ENCODE data around the gene MYO1E.

The MYO1E gene

GRCh38 chr15:59306520-59307164 is 66.0 kb downstream of the MYO1E start:
- H3K4me3 ChIP-seq (ENCODE audit: low read depth in 1 of 2, low read length in 2 of 2) = no peak overlapping the region
- no peak overlapping the region for H3K27ac ChIP-seq (ENCODE audit: low read depth, low read length)
- no peaks in the 10 kb centered on the region for H3K36me3 ChIP-seq (ENCODE audit: control insufficient read depth in 1 of 2, insufficient read depth in 2 of 2, low read length in 2 of 2)
- peaks cover 14 to 26% of the 10 kb centered on the region in 2 donors for H3K4me1 ChIP-seq (ENCODE audit: control insufficient read depth in 1 of 2, insufficient read depth in 2 of 2, low read length in 2 of 2)
- no peaks in the 10 kb centered on the region for H3K27me3 ChIP-seq (ENCODE audit: control insufficient read depth in 1 of 2, insufficient read depth in 2 of 2, low read length in 2 of 2)
- no peaks in the 10 kb centered on the region for H3K9me3 ChIP-seq (ENCODE audit: control insufficient read depth in 1 of 2, low read length in 2 of 2)
- H3K9ac ChIP-seq (ENCODE audit: low read depth in 1 of 2, low read length in 2 of 2) = no peak overlapping the region

GRCh38 chr15:59304807-59305206 is 67.9 kb downstream of the MYO1E start:
- Histone ChIP-seq H3K27me3 (ENCODE audit: control insufficient read depth in 1 of 2, insufficient read depth in 2 of 2, low read length in 2 of 2) (no peaks in the 10 kb centered on the region), H3K9me3 (ENCODE audit: control insufficient read depth in 1 of 2, low read length in 2 of 2) (no peaks in the 10 kb centered on the region), H3K4me1 (ENCODE audit: control insufficient read depth in 1 of 2, insufficient read depth in 2 of 2, low read length in 2 of 2) (peaks cover 28 to 40% of the 10 kb centered on the region in 2 donors), H3K27ac (ENCODE audit: low read depth, low read length) (no peak overlapping the region), H3K9ac (ENCODE audit: low read depth in 1 of 2, low read length in 2 of 2) (no peak overlapping the region), H3K36me3 (ENCODE audit: control insufficient read depth in 1 of 2, insufficient read depth in 2 of 2, low read length in 2 of 2) (no peaks in the 10 kb centered on the region), H3K4me3 (ENCODE audit: low read depth in 1 of 2, low read length in 2 of 2) (no peak overlapping the region)

GRCh38 chr15:59304034-59304795 is 68.5 kb downstream of the MYO1E start:
- H3K36me3 ChIP-seq (ENCODE audit: control insufficient read depth in 1 of 2, insufficient read depth in 2 of 2, low read length in 2 of 2) = no peaks in the 10 kb centered on the region
- peaks cover 29 to 42% of the 10 kb centered on the region in 2 donors for H3K4me1 ChIP-seq (ENCODE audit: control insufficient read depth in 1 of 2, insufficient read depth in 2 of 2, low read length in 2 of 2)
- H3K27ac ChIP-seq (ENCODE audit: low read depth, low read length) = no peak overlapping the region

GRCh38 chr15:59303633-59304032 is 69.0 kb downstream of the MYO1E start:
- no peak overlapping the region for H3K27ac ChIP-seq (ENCODE audit: low read depth, low read length)
- no peaks in the 10 kb centered on the region for H3K27me3 ChIP-seq (ENCODE audit: control insufficient read depth in 1 of 2, insufficient read depth in 2 of 2, low read length in 2 of 2)
- H3K36me3 ChIP-seq (ENCODE audit: control insufficient read depth in 1 of 2, insufficient read depth in 2 of 2, low read length in 2 of 2) = no peaks in the 10 kb centered on the region
- H3K4me1 ChIP-seq (ENCODE audit: control insufficient read depth in 1 of 2, insufficient read depth in 2 of 2, low read length in 2 of 2) = peaks cover 29 to 42% of the 10 kb centered on the region in 2 donors
- H3K9ac ChIP-seq (ENCODE audit: low read depth in 1 of 2, low read length in 2 of 2) = no peak overlapping the region
- H3K9me3 ChIP-seq (ENCODE audit: control insufficient read depth in 1 of 2, low read length in 2 of 2) = no peaks in the 10 kb centered on the region
- no peak overlapping the region for H3K4me3 ChIP-seq (ENCODE audit: low read depth in 1 of 2, low read length in 2 of 2)

More at GRCh38 chr15:59304034-59304795, 68.5 kb downstream of the MYO1E start:
- Histone ChIP-seq H3K9ac (ENCODE audit: low read depth in 1 of 2, low read length in 2 of 2) (no peak overlapping the region), H3K9me3 (ENCODE audit: control insufficient read depth in 1 of 2, low read length in 2 of 2) (no peaks in the 10 kb centered on the region), H3K27me3 (ENCODE audit: control insufficient read depth in 1 of 2, insufficient read depth in 2 of 2, low read length in 2 of 2) (no peaks in the 10 kb centered on the region), H3K4me3 (ENCODE audit: low read depth in 1 of 2, low read length in 2 of 2) (no peak overlapping the region)

- H3K4me3 ChIP-seq (ENCODE audit: low read depth in 1 of 2, low read length in 2 of 2) = no peak overlapping the region
- H3K27me3 ChIP-seq (ENCODE audit: control insufficient read depth in 1 of 2, insufficient read depth in 2 of 2, low read length in 2 of 2) = no peaks in the 10 kb centered on the region
- no peaks in the 10 kb centered on the region for H3K36me3 ChIP-seq (ENCODE audit: control insufficient read depth in 1 of 2, insufficient read depth in 2 of 2, low read length in 2 of 2)
- H3K4me1 ChIP-seq (ENCODE audit: control insufficient read depth in 1 of 2, insufficient read depth in 2 of 2, low read length in 2 of 2) = peaks cover 32 to 42% of the 10 kb centered on the region in 2 donors
- H3K9ac ChIP-seq (ENCODE audit: low read depth in 1 of 2, low read length in 2 of 2) = no peak overlapping the region
- no peak overlapping the region for H3K27ac ChIP-seq (ENCODE audit: low read depth, low read length)
- H3K9me3 ChIP-seq (ENCODE audit: control insufficient read depth in 1 of 2, low read length in 2 of 2) = no peaks in the 10 kb centered on the region
Observed at GRCh38 chr15:59303136-59303535, 69.5 kb downstream of the MYO1E start.

- no peak overlapping the region for H3K9ac ChIP-seq (ENCODE audit: low read depth in 1 of 2, low read length in 2 of 2)
- H3K9me3 ChIP-seq (ENCODE audit: control insufficient read depth in 1 of 2, low read length in 2 of 2) = no peaks in the 10 kb centered on the region
- peaks cover 33 to 37% of the 10 kb centered on the region in 2 donors for H3K4me1 ChIP-seq (ENCODE audit: control insufficient read depth in 1 of 2, insufficient read depth in 2 of 2, low read length in 2 of 2)
- H3K27me3 ChIP-seq (ENCODE audit: control insufficient read depth in 1 of 2, insufficient read depth in 2 of 2, low read length in 2 of 2) = no peaks in the 10 kb centered on the region
- no peak overlapping the region for H3K27ac ChIP-seq (ENCODE audit: low read depth, low read length)
- no peak overlapping the region for H3K4me3 ChIP-seq (ENCODE audit: low read depth in 1 of 2, low read length in 2 of 2)
- no peaks in the 10 kb centered on the region for H3K36me3 ChIP-seq (ENCODE audit: control insufficient read depth in 1 of 2, insufficient read depth in 2 of 2, low read length in 2 of 2)
Observed at GRCh38 chr15:59301527-59301926, 71.1 kb downstream of the MYO1E start.

GRCh38 chr15:59300618-59301139 is 72.0 kb downstream of the MYO1E start:
- Histone ChIP-seq H3K9ac (ENCODE audit: low read depth in 1 of 2, low read length in 2 of 2) (peak overlapping the region; percentile 4 to 41), H3K27me3 (ENCODE audit: control insufficient read depth in 1 of 2, insufficient read depth in 2 of 2, low read length in 2 of 2) (no peaks in the 10 kb centered on the region), H3K27ac (ENCODE audit: low read depth, low read length) (no peak overlapping the region), H3K4me3 (ENCODE audit: low read depth in 1 of 2, low read length in 2 of 2) (peak overlapping the region; percentile 24 to 59), H3K36me3 (ENCODE audit: control insufficient read depth in 1 of 2, insufficient read depth in 2 of 2, low read length in 2 of 2) (no peaks in the 10 kb centered on the region), H3K4me1 (ENCODE audit: control insufficient read depth in 1 of 2, insufficient read depth in 2 of 2, low read length in 2 of 2) (peaks cover 38 to 40% of the 10 kb centered on the region in 2 donors), H3K9me3 (ENCODE audit: control insufficient read depth in 1 of 2, low read length in 2 of 2) (no peaks in the 10 kb centered on the region)

GRCh38 chr15:59299929-59300617 is 72.6 kb downstream of the MYO1E start:
- Histone ChIP-seq H3K27me3 (ENCODE audit: control insufficient read depth in 1 of 2, insufficient read depth in 2 of 2, low read length in 2 of 2) (no peaks in the 10 kb centered on the region), H3K36me3 (ENCODE audit: control insufficient read depth in 1 of 2, insufficient read depth in 2 of 2, low read length in 2 of 2) (no peaks in the 10 kb centered on the region), H3K9me3 (ENCODE audit: control insufficient read depth in 1 of 2, low read length in 2 of 2) (no peaks in the 10 kb centered on the region), H3K9ac (ENCODE audit: low read depth in 1 of 2, low read length in 2 of 2) (peak overlapping the region; percentile 4 to 41), H3K4me1 (ENCODE audit: control insufficient read depth in 1 of 2, insufficient read depth in 2 of 2, low read length in 2 of 2) (peaks cover 40 to 44% of the 10 kb centered on the region in 2 donors), H3K4me3 (ENCODE audit: low read depth in 1 of 2, low read length in 2 of 2) (peak overlapping the region; percentile 24 to 59), H3K27ac (ENCODE audit: low read depth, low read length) (peak overlapping the region; percentile 37)

- Histone ChIP-seq H3K4me1 (ENCODE audit: control insufficient read depth in 1 of 2, insufficient read depth in 2 of 2, low read length in 2 of 2) (peaks cover 36 to 41% of the 10 kb centered on the region in 2 donors), H3K4me3 (ENCODE audit: low read depth in 1 of 2, low read length in 2 of 2) (no peak overlapping the region), H3K9me3 (ENCODE audit: control insufficient read depth in 1 of 2, low read length in 2 of 2) (no peaks in the 10 kb centered on the region), H3K27ac (ENCODE audit: low read depth, low read length) (no peak overlapping the region), H3K27me3 (ENCODE audit: control insufficient read depth in 1 of 2, insufficient read depth in 2 of 2, low read length in 2 of 2) (no peaks in the 10 kb centered on the region), H3K36me3 (ENCODE audit: control insufficient read depth in 1 of 2, insufficient read depth in 2 of 2, low read length in 2 of 2) (no peaks in the 10 kb centered on the region), H3K9ac (ENCODE audit: low read depth in 1 of 2, low read length in 2 of 2) (no peak overlapping the region)
Observed at GRCh38 chr15:59298854-59299250, 73.8 kb downstream of the MYO1E start.

Measured in duodenal mucosa (tissue), 2 donors.